ENCODE measurements around the gene UBE2G1. TPM values are rescaled to one million over a fixed set of nuclear protein-coding genes. Genes with fewer than 3 reads are reported as not detected.
A peak's percentile ranks its signal among the peaks of the same experiment; 100 is the strongest.

The UBE2G1 gene
- total RNA-seq, 2 donors from 2014 or later, result 54.1 to 59.3 TPM

GRCh38 chr17:4407851-4408250 lies 41.4 kb upstream of the UBE2G1 start:
- no peak for TF ChIP-seq POLR2A (IDR thresholded peaks at IDR 0.05)
- peak; percentile 44 for TF ChIP-seq POLR2AphosphoS5 (IDR thresholded peaks at IDR 0.05)
- intact Hi-C loops (cut with DNase I), result no loop called here
- WGBS, result 45% methylated on average over 8 of the region's 8 CpGs
- Histone ChIP-seq H3K36me3 (no peaks in the 10 kb centered on the region), H3K4me3 (no peak overlapping the region), H3K9me3 (no peaks in the 10 kb centered on the region), H3K27ac (peak overlapping the region in 1 of 2 donors; percentile 16), H3K27me3 (replicated peaks; ENCODE audit: insufficient read depth) (no peaks in the 10 kb centered on the region), H3K4me1 (replicated peaks) (no peaks in the 10 kb centered on the region)
- peak; percentile 32 for DNase-seq (ENCODE audit: low spot score)

- WGBS, result 81% methylated on average over 7 of the region's 7 CpGs
- no peaks in the 10 kb centered on the region for H3K4me1 ChIP-seq (replicated peaks)
- DNase-seq (ENCODE audit: low spot score), result no peak
- no peaks in the 10 kb centered on the region for H3K36me3 ChIP-seq
- intact Hi-C loops (cut with DNase I), result no loop called here
- no peak overlapping the region for H3K4me3 ChIP-seq
- TF ChIP-seq CTCF (IDR thresholded peaks at IDR 0.05) (no peak), POLR2AphosphoS5 (IDR thresholded peaks at IDR 0.05) (no peak), POLR2A (IDR thresholded peaks at IDR 0.05) (no peak)
- no peak overlapping the region for H3K27ac ChIP-seq
- H3K9me3 ChIP-seq, result no peaks in the 10 kb centered on the region
- no peaks in the 10 kb centered on the region for H3K27me3 ChIP-seq (replicated peaks; ENCODE audit: insufficient read depth)
These were observed 40.7 kb upstream of the UBE2G1 start for GRCh38 chr17:4407216-4407615.

- no peaks in the 10 kb centered on the region for H3K4me1 ChIP-seq (replicated peaks)
- H3K4me3 ChIP-seq, result no peak overlapping the region
- H3K27ac ChIP-seq, result no peak overlapping the region
- no peak for DNase-seq (ENCODE audit: low spot score)
- intact Hi-C loops (cut with DNase I), result no loop called here
- H3K27me3 ChIP-seq (replicated peaks; ENCODE audit: insufficient read depth), result no peaks in the 10 kb centered on the region
- 94% methylated on average over 10 of the region's 10 CpGs for WGBS
- no peaks in the 10 kb centered on the region for H3K36me3 ChIP-seq
- H3K9me3 ChIP-seq, result no peaks in the 10 kb centered on the region
- TF ChIP-seq POLR2A (IDR thresholded peaks at IDR 0.05) (no peak), CTCF (IDR thresholded peaks at IDR 0.05) (no peak), POLR2AphosphoS5 (IDR thresholded peaks at IDR 0.05) (no peak)
These were observed 39.9 kb upstream of the UBE2G1 start for GRCh38 chr17:4406386-4406785.

- no peaks in the 10 kb centered on the region for H3K9me3 ChIP-seq
- WGBS, result 90% methylated on average over 5 of the region's 5 CpGs
- H3K36me3 ChIP-seq, result no peaks in the 10 kb centered on the region
- intact Hi-C loops (cut with DNase I), result no loop called here
- no peak overlapping the region for H3K4me3 ChIP-seq
- no peak for DNase-seq (ENCODE audit: low spot score)
- H3K4me1 ChIP-seq (replicated peaks), result no peaks in the 10 kb centered on the region
- no peak overlapping the region for H3K27ac ChIP-seq
- H3K27me3 ChIP-seq (replicated peaks; ENCODE audit: insufficient read depth), result no peaks in the 10 kb centered on the region
- TF ChIP-seq CTCF (IDR thresholded peaks at IDR 0.05) (no peak), POLR2AphosphoS5 (IDR thresholded peaks at IDR 0.05) (no peak), POLR2A (IDR thresholded peaks at IDR 0.05) (no peak)
These were observed 39.2 kb upstream of the UBE2G1 start for GRCh38 chr17:4405699-4406098.

GRCh38 chr17:4405038-4405669 lies 38.7 kb upstream of the UBE2G1 start:
- no peaks in the 10 kb centered on the region for H3K36me3 ChIP-seq
- no peak overlapping the region for H3K4me3 ChIP-seq
- no peaks in the 10 kb centered on the region for H3K4me1 ChIP-seq (replicated peaks)
- H3K27ac ChIP-seq, result no peak overlapping the region
- TF ChIP-seq POLR2AphosphoS5 (IDR thresholded peaks at IDR 0.05) (no peak), CTCF (IDR thresholded peaks at IDR 0.05) (no peak), POLR2A (IDR thresholded peaks at IDR 0.05) (no peak)
- DNase-seq (ENCODE audit: low spot score), result no peak
- intact Hi-C loops (cut with DNase I), result no loop called here
- H3K9me3 ChIP-seq, result no peaks in the 10 kb centered on the region
- no peaks in the 10 kb centered on the region for H3K27me3 ChIP-seq (replicated peaks; ENCODE audit: insufficient read depth)
- 94% methylated on average over 7 of the region's 7 CpGs for WGBS

Measured in prostate gland (tissue), 2 donors.